Fibroblast of lung (primary cell): Measurements from ENCODE around the gene AQP12B. TPM values are rescaled to one million over a fixed set of nuclear protein-coding genes. Genes with fewer than 3 reads are reported as not detected.

Experiments
- DNase-seq, 2 donors: peaks; one replicate each; pipeline versions ENCODE4 v3.0.0 to v3.0.0-alpha.2; 2010; ENCODE audit warnings: low read depth in 2 of 2
- H2AFZ ChIP-seq: 2 replicates; pipeline ENCODE4 v1.5.1; 2012; ENCODE audit warnings: low read length, control low read depth, inconsistent platforms
- H3K27ac ChIP-seq: 2 replicates; pipeline ENCODE4 v1.5.1; 2011; ENCODE audit warnings: low read length, control low read depth; ENCODE audit not compliant: insufficient read depth
- H3K27me3 ChIP-seq: 2 replicates; pipeline ENCODE4 v1.5.1; 2011; ENCODE audit warnings: mild to moderate bottlenecking, low read length; ENCODE audit not compliant: control insufficient read depth, insufficient read depth
- H3K36me3 ChIP-seq: 2 replicates; pipeline ENCODE4 v1.5.1; 2011; ENCODE audit warnings: low read length; ENCODE audit not compliant: control insufficient read depth, insufficient read depth
- H3K4me1 ChIP-seq: 2 replicates; pipeline ENCODE4 v1.5.1; 2011; ENCODE audit warnings: low read length; ENCODE audit not compliant: control insufficient read depth, insufficient read depth; ENCODE audit errors: extremely low read depth
- H3K4me2 ChIP-seq: 2 replicates; pipeline ENCODE4 v1.5.1; 2011; ENCODE audit warnings: low read length, control low read depth; ENCODE audit not compliant: insufficient read depth; ENCODE audit errors: extremely low read depth
- H3K4me3 ChIP-seq, 4 experiments: fragments of 200-600 bp in 1 of 4; sonication (generic) in 1 of 4; replicated peaks in 1 of 4; 2 replicates each; pipeline ENCODE4 v1.5.1; 2011 to 2016; ENCODE audit warnings: low read length in 4 of 4, low read depth in 3 of 4, mild to moderate bottlenecking in 3 of 4, control low read depth in 2 of 4, inconsistent platforms in 1 of 4, mixed read lengths in 1 of 4; ENCODE audit not compliant: insufficient read depth in 1 of 4; ENCODE audit errors: control extremely low read depth in 1 of 4
- H3K79me2 ChIP-seq: 2 replicates; pipeline ENCODE4 v1.5.1; 2012; ENCODE audit warnings: mild to moderate bottlenecking, low read length, inconsistent platforms; ENCODE audit not compliant: control insufficient read depth, insufficient read depth
- H3K9ac ChIP-seq: 2 replicates; pipeline ENCODE4 v1.5.1; 2011; ENCODE audit warnings: mild to moderate bottlenecking, low read length, control low read depth; ENCODE audit not compliant: insufficient read depth
- H3K9me3 ChIP-seq: 2 replicates; pipeline ENCODE4 v1.5.1; 2012; ENCODE audit warnings: low read depth, low read length; ENCODE audit not compliant: control insufficient read depth, insufficient read depth
- H4K20me1 ChIP-seq: 2 replicates; pipeline ENCODE4 v1.5.1; 2011; ENCODE audit warnings: low read length; ENCODE audit not compliant: control insufficient read depth, insufficient read depth; ENCODE audit errors: extremely low read depth
- CTCF ChIP-seq, 2 donors: IDR thresholded peaks in 1 of 2; conservative IDR thresholded peaks in 1 of 2; 1 replicate in 1 of 2; 2 replicates in 1 of 2; pipeline ENCODE4 v1.5.1; 2011 to 2012; ENCODE audit warnings: low read length in 2 of 2, control low read depth in 1 of 2, inconsistent platforms in 1 of 2, low read depth in 1 of 2, mild to moderate bottlenecking in 1 of 2
- EZH2 ChIP-seq: IDR thresholded peaks from 2 replicates; pipeline ENCODE4 v1.5.1; 2012; ENCODE audit warnings: low read length, control low read depth, mild to moderate bottlenecking; ENCODE audit errors: missing control alignments
- polyA plus RNA-seq, 2 donors: library from polyadenylated mRNA; depleted of rRNA in 1 of 2; stranded (reverse) in 1 of 2; unstranded in 1 of 2; fragments of >200 nt; gene quantifications; 2 replicates each; pipeline ENCODE4 v1.2.1, GENCODE V29; 2011 to 2012; ENCODE audit warnings: missing spikeins in 1 of 2
- total RNA-seq: library from RNA; depleted of rRNA; stranded (reverse); fragments of >200 nt; gene quantifications from 2 replicates; pipeline ENCODE4 v1.2.1, GENCODE V29; 2014

AQP12B gene
- total and polyA plus RNA-seq, 2 donors (not counting 1 experiment from before 2014, with no cell fraction given), result not detected

GRCh38 chr2:240713928-240714746, 31.5 kb upstream of the AQP12B start:
- no peaks in the 10 kb centered on the region for H3K27me3 ChIP-seq
- DNase-seq, result no peak
- H3K36me3 ChIP-seq, result no peaks in the 10 kb centered on the region
- no peak overlapping the region for H2AFZ ChIP-seq
- H4K20me1 ChIP-seq, result no peaks in the 10 kb centered on the region
- no peak overlapping the region for H3K4me2 ChIP-seq
- H3K4me1 ChIP-seq, result no peaks in the 10 kb centered on the region
- no peak overlapping the region for H3K4me3 ChIP-seq
- H3K79me2 ChIP-seq, result no peaks in the 10 kb centered on the region
- no peak overlapping the region for H3K27ac ChIP-seq
- H3K9me3 ChIP-seq, result no peaks in the 10 kb centered on the region
- TF ChIP-seq EZH2 (no peak), CTCF (conservative IDR thresholded peaks at IDR 0.05 in 1 of 2, IDR thresholded peaks at IDR 0.05 in 1 of 2; ENCODE audit: low read depth in 1 of 2, low read length in 2 of 2) (no peak)
- no peak overlapping the region for H3K9ac ChIP-seq

GRCh38 chr2:240713071-240713927, 30.6 kb upstream of the AQP12B start:
- DNase-seq, result no peak

More at GRCh38 chr2:240713071-240713927, 30.6 kb upstream of the AQP12B start:
- no peaks in the 10 kb centered on the region for H3K79me2 ChIP-seq
- no peaks in the 10 kb centered on the region for H3K36me3 ChIP-seq
- H3K4me2 ChIP-seq, result no peak overlapping the region
- no peaks in the 10 kb centered on the region for H4K20me1 ChIP-seq
- no peak for TF ChIP-seq EZH2
- no peak for TF ChIP-seq CTCF (conservative IDR thresholded peaks at IDR 0.05 in 1 of 2, IDR thresholded peaks at IDR 0.05 in 1 of 2; ENCODE audit: low read depth in 1 of 2, low read length in 2 of 2)
- no peak overlapping the region for H3K4me3 ChIP-seq
- H3K27me3 ChIP-seq, result no peaks in the 10 kb centered on the region
- H3K4me1 ChIP-seq, result no peaks in the 10 kb centered on the region
- no peak overlapping the region for H3K27ac ChIP-seq
- no peaks in the 10 kb centered on the region for H3K9me3 ChIP-seq
- H3K9ac ChIP-seq, result no peak overlapping the region
- H2AFZ ChIP-seq, result no peak overlapping the region
